Neuronal stem cell (in vitro differentiated cells): ENCODE results near the gene NFATC2IP.
A peak's percentile ranks its signal among the peaks of the same experiment; 100 is the strongest.

Source experiments
- DNase-seq: peaks from one replicate; pipeline ENCODE4 v3.0.0-alpha.2; 2013; ENCODE audit warnings: low spot score
- H2AFZ ChIP-seq: one replicate; pipeline ENCODE4 v1.6.1; 2013; ENCODE audit warnings: mild to moderate bottlenecking, low read length, inconsistent platforms
- H2AK5ac ChIP-seq: 2 replicates; pipeline ENCODE4 v1.6.1; 2013; ENCODE audit warnings: low read depth, mild to moderate bottlenecking, inconsistent platforms, low read length, moderate library complexity, mixed read lengths
- H2BK120ac ChIP-seq: 2 replicates; pipeline ENCODE4 v1.6.1; 2013; ENCODE audit warnings: low read depth, mild to moderate bottlenecking, inconsistent platforms, low read length, moderate library complexity, mixed read lengths
- H2BK12ac ChIP-seq: one replicate; pipeline ENCODE4 v1.6.1; 2013; ENCODE audit warnings: low read length, inconsistent platforms
- H2BK15ac ChIP-seq: 2 replicates; pipeline ENCODE4 v1.6.1; 2013; ENCODE audit warnings: mild to moderate bottlenecking, low read length, inconsistent platforms, mixed read lengths
- H2BK5ac ChIP-seq: one replicate; pipeline ENCODE4 v1.6.1; 2013; ENCODE audit warnings: inconsistent platforms, mild to moderate bottlenecking, low read length, moderate library complexity
- H3K14ac ChIP-seq: one replicate; pipeline ENCODE4 v1.6.1; 2013; ENCODE audit warnings: low read length, inconsistent platforms
- H3K18ac ChIP-seq: 2 replicates; pipeline ENCODE4 v1.6.1; 2013; ENCODE audit warnings: low read length, inconsistent platforms
- H3K23ac ChIP-seq: 2 replicates; pipeline ENCODE4 v1.6.1; 2013; ENCODE audit warnings: low read depth, mild to moderate bottlenecking, mixed read lengths, low read length, inconsistent platforms; ENCODE audit not compliant: poor library complexity
- H3K27ac ChIP-seq: replicated peaks from 3 replicates; pipeline ENCODE4 v1.5.1; 2013; ENCODE audit warnings: low read length, inconsistent platforms
- H3K27me3 ChIP-seq, 3 experiments: 2 replicates each; pipeline ENCODE4 v1.6.1; 2013; ENCODE audit warnings: low read length in 3 of 3, mild to moderate bottlenecking in 2 of 3, inconsistent platforms in 1 of 3, low read depth in 1 of 3, mixed read lengths in 1 of 3, moderate library complexity in 1 of 3; ENCODE audit not compliant: control insufficient read depth in 3 of 3, insufficient read depth in 3 of 3
- H3K36me3 ChIP-seq, 2 donors: replicated peaks in 1 of 2; 2 replicates each; pipeline ENCODE4 v1.6.1; 2013; ENCODE audit warnings: low read length in 2 of 2; ENCODE audit not compliant: control insufficient read depth in 2 of 2, insufficient read depth in 2 of 2
- H3K4ac ChIP-seq: 2 replicates; pipeline ENCODE4 v1.6.1; 2013; ENCODE audit warnings: inconsistent platforms, mild to moderate bottlenecking, low read length, moderate library complexity
- H3K4me1 ChIP-seq, 2 donors: 1 replicate in 1 of 2; 2 replicates in 1 of 2; pipeline ENCODE4 v1.6.1; 2013; ENCODE audit warnings: low read length in 2 of 2, low read depth in 1 of 2; ENCODE audit not compliant: control insufficient read depth in 2 of 2, insufficient read depth in 1 of 2
- H3K4me2 ChIP-seq: one replicate; pipeline ENCODE4 v1.6.1; 2013; ENCODE audit warnings: mild to moderate bottlenecking, low read length, inconsistent platforms; ENCODE audit not compliant: insufficient read depth, poor library complexity, severe bottlenecking
- H3K4me3 ChIP-seq, 2 donors: 2 replicates each; pipeline ENCODE4 v1.5.1; 2013; ENCODE audit warnings: low read length in 2 of 2, mild to moderate bottlenecking in 2 of 2, inconsistent platforms in 1 of 2, moderate library complexity in 1 of 2
- H3K79me1 ChIP-seq: one replicate; pipeline ENCODE4 v1.6.1; 2013; ENCODE audit warnings: low read depth, mild to moderate bottlenecking, inconsistent platforms, low read length, moderate library complexity
- H3K9ac ChIP-seq: one replicate; pipeline ENCODE4 v1.6.1; 2013; ENCODE audit warnings: mild to moderate bottlenecking, low read depth, low read length, inconsistent platforms; ENCODE audit not compliant: poor library complexity
- H3K9me3 ChIP-seq, 2 donors: replicated peaks in 1 of 2; 2 replicates each; pipeline versions ENCODE3 to v1.6.1; 2013; ENCODE audit warnings: low read length in 2 of 2, mild to moderate bottlenecking in 2 of 2, inconsistent platforms in 1 of 2, low read depth in 1 of 2, mixed read lengths in 1 of 2, moderate library complexity in 1 of 2; ENCODE audit not compliant: control insufficient read depth in 2 of 2, insufficient read depth in 1 of 2
- H4K8ac ChIP-seq: one replicate; pipeline ENCODE4 v1.6.1; 2013; ENCODE audit warnings: low read depth, mild to moderate bottlenecking, inconsistent platforms, low read length, moderate library complexity
- H4K91ac ChIP-seq: one replicate; pipeline ENCODE4 v1.6.1; 2013; ENCODE audit warnings: low read length, low read depth, mild to moderate bottlenecking, inconsistent platforms; ENCODE audit not compliant: poor library complexity
- WGBS, 2 donors: extraction: QIAGEN DNeasy Blood & Tissue Kit; methylation state at CpG; one replicate each; pipeline ENCODE4 v1.1.7; 2013; ENCODE audit warnings: missing lambda C conversion rate in 2 of 2, mixed read lengths in 1 of 2; ENCODE audit not compliant: insufficient read length in 2 of 2, insufficient replicate concordance in 1 of 2; ENCODE audit errors: extremely low coverage in 2 of 2; 5-methylcytosine and 5-hydroxymethylcytosine counted together

Gene NFATC2IP

GRCh38 chr16:28943281-28943680 is 7.5 kb upstream of the NFATC2IP start:
- Histone ChIP-seq H3K4ac (no peak overlapping the region), H2AFZ (no peak overlapping the region), H2BK15ac (no peak overlapping the region), H3K4me2 (no peak overlapping the region), H3K27ac (no peak overlapping the region), H3K9me3 (no peaks in the 10 kb centered on the region), H2BK5ac (no peak overlapping the region), H3K4me1 (peaks cover 5% of the 10 kb centered on the region in 2 donors), H3K14ac (no peak overlapping the region), H3K23ac (no peak overlapping the region), H4K8ac (no peak overlapping the region), H3K9ac (no peak overlapping the region), H3K27me3 (no peaks in the 10 kb centered on the region), H3K18ac (no peak overlapping the region), H2BK120ac (no peak overlapping the region), H2AK5ac (no peak overlapping the region), H3K4me3 (no peak overlapping the region), H2BK12ac (no peak overlapping the region), H3K79me1 (no peaks in the 10 kb centered on the region), H4K91ac (no peak overlapping the region), H3K36me3 (no peaks in the 10 kb centered on the region)
- no peak for DNase-seq

GRCh38 chr16:28946681-28947080 is 4.1 kb upstream of the NFATC2IP start:
- no peak overlapping the region for H2AK5ac ChIP-seq
- no CpG with 5 or more reads among the region's 4 CpGs for WGBS, 2 donors
- no peak overlapping the region for H2BK15ac ChIP-seq

GRCh38 chr16:28951410-28951943 is 740 bp downstream of the NFATC2IP start:
- no peak overlapping the region for H3K27ac ChIP-seq
- no CpG with 5 or more reads among the region's 17 CpGs for WGBS, 2 donors

More at GRCh38 chr16:28946681-28947080, 4.1 kb upstream of the NFATC2IP start:
- Histone ChIP-seq H3K27ac (no peak overlapping the region), H3K36me3 (no peaks in the 10 kb centered on the region), H4K91ac (no peak overlapping the region), H3K18ac (no peak overlapping the region), H3K9me3 (no peaks in the 10 kb centered on the region), H2BK120ac (no peak overlapping the region), H3K4me3 (no peak overlapping the region), H3K4ac (no peak overlapping the region), H2AFZ (no peak overlapping the region), H3K14ac (no peak overlapping the region), H4K8ac (no peak overlapping the region), H3K23ac (no peak overlapping the region), H3K27me3 (no peaks in the 10 kb centered on the region), H3K79me1 (peaks cover 4% of the 10 kb centered on the region), H3K4me1 (peaks cover 6% of the 10 kb centered on the region in 2 donors), H3K4me2 (no peak overlapping the region), H3K9ac (no peak overlapping the region), H2BK12ac (no peak overlapping the region), H2BK5ac (no peak overlapping the region)
- no peak for DNase-seq

GRCh38 chr16:28958216-28958615 is 7.5 kb downstream of the NFATC2IP start:
- Histone ChIP-seq H3K4me1 (no peaks in the 10 kb centered on the region), H3K27me3 (no peaks in the 10 kb centered on the region), H3K18ac (no peak overlapping the region), H4K91ac (no peak overlapping the region), H3K9me3 (no peaks in the 10 kb centered on the region), H4K8ac (no peak overlapping the region), H2BK120ac (no peak overlapping the region), H2AFZ (no peak overlapping the region), H2BK5ac (no peak overlapping the region), H3K4me3 (no peak overlapping the region), H3K9ac (no peak overlapping the region), H2AK5ac (no peak overlapping the region), H3K27ac (no peak overlapping the region), H3K4ac (no peak overlapping the region), H3K4me2 (no peak overlapping the region), H3K36me3 (peaks cover 57 to 96% of the 10 kb centered on the region in 2 donors), H3K79me1 (peaks cover 6% of the 10 kb centered on the region), H3K14ac (no peak overlapping the region), H2BK12ac (no peak overlapping the region), H3K23ac (no peak overlapping the region), H2BK15ac (no peak overlapping the region)
- WGBS, 2 donors = no CpG with 5 or more reads among the region's 9 CpGs
- DNase-seq = no peak

More at GRCh38 chr16:28951410-28951943, 740 bp downstream of the NFATC2IP start:
- no peak for DNase-seq
- no peak overlapping the region for H4K8ac ChIP-seq
- H3K23ac ChIP-seq = peak overlapping the region; percentile 85
- H3K79me1 ChIP-seq = peaks cover 8% of the 10 kb centered on the region
- peak overlapping the region; percentile 85 to 91 for H3K4me3 ChIP-seq
- no peaks in the 10 kb centered on the region for H3K27me3 ChIP-seq
- H2AFZ ChIP-seq = peak overlapping the region; percentile 97
- H2BK120ac ChIP-seq = no peak overlapping the region
- peak overlapping the region; percentile 83 for H3K4me2 ChIP-seq
- H2AK5ac ChIP-seq = peak overlapping the region; percentile 37
- peak overlapping the region; percentile 67 for H2BK15ac ChIP-seq
- H3K9me3 ChIP-seq = no peaks in the 10 kb centered on the region
- peaks cover 6 to 7% of the 10 kb centered on the region in 2 donors for H3K4me1 ChIP-seq
- H3K18ac ChIP-seq = peak overlapping the region; percentile 95
- peak overlapping the region; percentile 94 for H3K9ac ChIP-seq
- peak overlapping the region; percentile 98 for H2BK5ac ChIP-seq
- H2BK12ac ChIP-seq = no peak overlapping the region
- no peak overlapping the region for H4K91ac ChIP-seq
- H3K4ac ChIP-seq = no peak overlapping the region
- H3K14ac ChIP-seq = peak overlapping the region; percentile 71
- H3K36me3 ChIP-seq = peaks cover 26 to 44% of the 10 kb centered on the region in 2 donors
